Measurements from ENCODE around the gene DDAH1. TPM values are rescaled to one million over a fixed set of nuclear protein-coding genes. Genes with fewer than 3 reads are reported as not detected.

The DDAH1 gene
- total RNA-seq, 1 donor from 2014 or later: 16.3 TPM

DNA sequence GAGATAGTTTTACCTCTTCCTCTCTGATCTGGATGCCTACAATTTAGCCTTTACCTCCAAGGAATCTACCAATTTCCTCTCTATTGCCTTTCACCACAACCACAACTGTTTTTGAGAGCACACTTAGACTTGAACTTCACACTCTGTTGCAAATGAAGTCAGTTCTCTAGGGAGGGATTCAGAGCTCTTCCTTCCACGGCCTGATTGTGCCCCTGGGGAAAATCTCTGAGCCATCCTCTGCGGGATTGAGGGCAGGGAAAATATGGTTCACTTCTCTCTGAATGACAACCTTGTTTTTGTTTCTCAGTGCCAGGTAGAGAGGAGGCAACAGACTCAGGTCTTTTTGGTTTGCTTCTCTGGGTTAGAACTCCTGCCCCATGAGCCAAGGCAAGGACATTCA lies 153.1 kb downstream of the DDAH1 start:
- DNase-seq (ENCODE audit: low read depth): no peak

DNA sequence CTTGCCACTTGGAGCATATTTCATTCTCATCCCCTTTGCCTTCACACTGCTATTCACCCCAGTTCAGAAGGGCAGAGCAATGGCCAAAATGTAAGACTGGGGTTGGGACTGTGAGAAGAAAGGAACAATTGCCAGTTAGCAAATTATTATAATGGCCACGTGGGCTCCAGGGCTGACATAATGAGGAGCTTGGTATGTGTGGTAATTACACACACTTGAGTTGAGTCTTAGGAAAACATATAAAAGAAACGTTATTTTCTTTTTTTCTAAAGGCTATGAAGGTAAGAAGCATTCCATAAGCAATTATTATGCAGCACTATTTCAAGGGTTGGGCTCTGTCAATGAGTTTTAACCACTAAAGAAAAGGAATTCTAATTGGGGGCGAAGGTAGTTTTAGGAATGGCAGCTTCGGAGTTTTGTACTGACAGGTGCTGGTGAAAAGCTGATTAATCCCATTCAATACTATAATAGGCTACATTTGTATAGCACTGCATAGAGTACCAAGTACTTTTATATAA lies 156.1 kb downstream of the DDAH1 start:
- DNase-seq (ENCODE audit: low read depth): no peak

DNA sequence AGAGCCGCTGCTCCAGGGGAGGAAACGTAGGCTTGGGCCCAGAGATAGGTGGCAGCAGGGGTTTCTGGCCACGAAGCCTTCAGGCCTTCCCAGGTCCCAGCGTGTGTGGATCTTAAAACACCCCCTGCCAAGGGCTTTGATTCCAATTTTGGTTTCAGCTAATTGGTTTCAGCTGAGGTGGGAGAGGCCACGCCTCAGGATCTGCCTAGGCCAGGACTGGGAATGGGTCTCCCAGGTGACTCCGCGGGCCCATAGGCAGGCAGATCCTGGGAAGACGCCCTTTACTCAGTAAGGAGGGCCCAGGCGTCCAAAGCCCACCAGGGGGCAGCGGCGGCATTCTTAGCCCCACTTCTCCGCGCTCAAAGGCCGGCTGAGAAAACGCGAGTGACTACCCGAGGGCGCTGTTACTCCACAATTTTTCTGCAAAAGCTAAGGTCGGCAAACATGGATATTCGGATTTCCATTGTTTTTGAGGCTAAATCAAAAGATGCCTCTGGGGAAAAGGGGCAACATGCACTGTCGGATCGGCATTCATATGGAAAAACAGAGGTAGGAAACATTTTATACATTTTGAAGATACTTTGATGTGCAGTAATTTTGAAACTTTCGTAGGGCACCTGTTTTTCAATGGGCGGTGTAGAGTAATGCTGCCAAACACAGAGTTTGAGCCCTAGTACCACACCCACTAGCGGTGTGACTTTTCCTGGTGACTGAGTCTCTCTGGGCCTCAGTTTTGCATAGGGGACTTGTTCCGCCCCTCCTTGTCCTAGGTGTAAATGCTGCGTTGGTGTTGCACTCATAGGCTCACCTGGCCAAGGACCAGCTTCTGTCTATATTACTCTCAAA lies 156.7 kb downstream of the DDAH1 start:
- DNase-seq (ENCODE audit: low read depth): peak; percentile 89

DNA sequence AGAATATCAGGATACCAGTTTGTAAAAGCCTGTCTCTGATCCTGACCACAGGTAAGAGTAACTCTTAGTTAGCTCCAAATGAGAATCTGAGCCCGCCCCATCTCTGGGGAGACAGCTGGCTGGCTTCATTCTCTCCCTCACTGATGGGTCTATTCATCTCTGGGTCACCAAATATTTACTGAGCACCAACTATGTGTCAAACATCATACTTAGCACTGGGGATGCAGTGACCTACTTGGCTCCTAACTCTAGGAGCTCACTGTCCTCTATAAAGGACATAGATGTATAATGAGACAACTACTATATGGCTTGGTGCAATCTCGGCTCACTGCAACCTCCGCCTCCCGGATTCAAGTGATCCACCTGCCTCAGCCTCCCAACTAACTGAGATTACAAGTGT lies 158.7 kb downstream of the DDAH1 start:
- DNase-seq (ENCODE audit: low read depth): no peak

DNA sequence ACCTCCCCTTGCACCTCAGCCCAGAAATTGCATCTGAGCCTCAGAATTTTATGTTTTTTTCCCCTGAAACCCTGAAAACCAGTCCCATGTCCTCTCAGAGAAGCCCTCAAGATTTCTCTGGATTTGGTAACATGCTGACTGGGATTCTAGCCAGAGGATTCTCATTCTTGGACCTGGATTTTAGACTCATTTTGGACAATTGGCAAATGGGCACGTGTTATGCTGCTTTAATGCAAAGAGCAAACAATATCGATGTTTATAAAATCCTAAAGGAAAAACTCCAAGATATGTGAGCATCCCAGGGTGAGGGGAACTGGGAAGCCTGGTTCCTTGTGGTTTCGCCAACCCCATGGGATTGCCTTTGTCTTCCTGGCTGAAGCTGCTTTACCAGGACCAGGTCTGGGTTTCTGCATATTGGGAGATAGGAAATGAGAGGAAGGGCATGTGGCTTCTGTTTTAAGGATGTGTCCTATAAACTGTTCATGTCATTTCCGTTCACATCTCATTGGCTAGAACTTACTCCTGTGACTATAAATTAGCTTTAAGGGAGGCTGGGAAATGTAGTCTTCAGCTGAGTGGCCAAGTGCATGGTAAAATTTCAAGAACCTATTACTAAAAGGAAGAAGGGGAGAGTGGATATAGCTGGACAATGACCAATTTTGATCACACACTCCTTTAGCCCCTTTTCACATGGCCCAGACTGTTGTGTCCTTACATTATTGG lies 161.4 kb downstream of the DDAH1 start:
- DNase-seq (ENCODE audit: low read depth): no peak

DNA sequence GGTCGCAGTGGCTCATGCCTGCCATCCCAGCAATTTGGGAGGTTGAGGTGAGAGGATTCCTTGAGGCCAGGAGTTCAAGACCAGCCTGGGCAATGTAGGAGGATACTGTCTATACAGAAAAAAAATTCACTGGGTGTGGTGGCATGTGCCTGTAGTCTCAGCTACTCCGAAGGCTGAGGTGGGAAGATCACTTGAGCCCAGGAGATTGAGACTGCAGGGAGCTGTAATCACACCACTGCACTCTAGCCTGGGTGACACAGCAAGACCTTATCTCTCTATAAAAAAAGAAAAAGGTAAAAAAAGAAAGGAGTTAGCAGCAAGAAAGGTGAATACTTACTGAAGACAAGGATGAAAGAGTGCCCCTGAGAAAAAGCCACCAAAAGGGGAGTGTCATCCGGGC lies 164.8 kb downstream of the DDAH1 start:
- no peak for DNase-seq (ENCODE audit: low read depth)

DNA sequence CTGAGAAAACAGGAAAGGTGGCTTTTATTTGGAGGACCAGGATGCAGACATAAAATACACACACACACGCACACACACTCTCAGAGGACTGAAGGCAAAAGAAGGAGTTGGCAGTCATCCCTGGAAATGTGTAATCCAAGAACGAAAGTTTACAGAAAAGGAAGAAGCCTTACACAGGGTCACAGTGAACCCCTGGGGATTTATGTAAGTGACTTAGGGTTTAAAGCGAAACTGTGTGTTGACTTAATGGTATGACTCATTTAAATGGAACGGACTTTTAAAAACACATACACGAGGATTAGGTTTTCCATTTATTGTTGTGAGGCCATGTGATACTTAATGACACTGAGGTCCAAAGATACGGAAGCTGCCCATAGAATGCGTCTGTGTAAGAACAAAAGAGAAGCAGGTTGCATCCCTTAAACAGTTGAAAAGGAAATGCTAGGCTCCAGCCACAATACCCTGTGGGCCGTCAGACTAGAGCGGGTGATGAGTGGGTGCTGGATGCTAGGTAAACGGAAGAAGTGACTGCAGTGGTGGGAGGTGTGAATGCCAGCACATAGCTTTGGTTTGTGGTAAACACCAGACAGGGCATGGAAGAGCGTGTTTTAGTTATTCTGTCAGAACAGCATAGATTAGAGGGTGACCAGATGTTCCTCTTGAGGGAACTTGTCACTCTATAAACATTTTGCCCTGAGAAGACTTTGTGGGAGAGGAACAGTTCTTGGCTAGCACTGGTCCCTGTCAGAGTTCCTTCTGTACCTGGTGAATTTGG lies 166.9 kb downstream of the DDAH1 start:
- DNase-seq (ENCODE audit: low read depth): peak; percentile 91

DNA sequence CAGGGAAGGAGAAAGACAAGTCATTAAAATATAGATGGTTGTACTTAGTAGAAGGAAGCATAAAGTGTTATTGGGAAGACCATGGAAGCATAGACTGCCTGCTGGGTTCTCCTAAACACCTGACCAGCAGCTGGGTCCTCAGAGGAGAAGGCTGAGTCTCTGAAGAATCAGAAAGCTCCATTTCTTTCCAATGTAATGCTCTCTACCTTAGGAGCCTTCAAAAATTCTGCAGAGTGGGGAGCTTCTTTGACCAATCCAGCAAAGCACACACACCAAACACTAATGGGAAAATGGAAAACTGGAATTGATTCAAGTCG lies 167.5 kb downstream of the DDAH1 start:
- no peak for DNase-seq (ENCODE audit: low read depth)

DNA sequence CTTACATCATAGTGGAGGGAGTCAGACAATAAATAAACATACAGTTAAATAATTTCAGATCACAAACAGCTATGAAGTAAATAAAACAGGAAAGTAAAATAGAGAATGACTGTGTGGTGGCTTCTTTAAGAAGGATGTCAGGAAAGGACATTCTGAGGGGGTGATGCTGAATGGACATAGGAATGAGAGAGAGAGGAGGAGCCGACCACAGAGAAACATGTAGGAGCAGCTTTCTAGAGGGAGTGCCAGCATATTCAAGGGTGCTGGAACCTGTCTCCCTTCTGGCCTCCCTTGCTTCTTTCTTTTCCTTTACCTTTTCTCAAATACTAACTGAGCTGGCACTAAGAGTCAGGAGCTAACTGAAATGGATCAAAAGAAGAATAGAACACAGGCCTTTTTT lies 168.0 kb downstream of the DDAH1 start:
- no peak for DNase-seq (ENCODE audit: low read depth)

DNA sequence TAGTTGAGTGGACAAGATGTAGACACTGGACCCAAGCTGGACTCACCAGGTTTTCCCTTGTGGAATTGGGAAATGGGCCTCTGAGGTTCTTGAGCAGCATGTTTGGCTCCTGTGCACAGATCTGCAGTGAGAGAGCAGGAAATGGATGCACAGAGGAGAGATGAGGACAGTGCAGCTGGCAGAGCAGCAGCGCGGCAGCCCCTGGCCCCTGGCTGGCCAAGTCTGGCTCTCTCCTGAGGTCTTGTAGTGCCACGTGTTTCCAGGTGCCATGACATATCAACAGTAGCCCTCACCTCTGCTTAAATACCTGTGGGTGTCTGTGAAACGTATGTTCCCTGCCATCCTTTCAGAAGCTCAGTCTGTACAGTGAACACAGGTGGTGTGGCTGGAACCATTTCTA lies 169.3 kb downstream of the DDAH1 start:
- no peak for DNase-seq (ENCODE audit: low read depth)

DNA sequence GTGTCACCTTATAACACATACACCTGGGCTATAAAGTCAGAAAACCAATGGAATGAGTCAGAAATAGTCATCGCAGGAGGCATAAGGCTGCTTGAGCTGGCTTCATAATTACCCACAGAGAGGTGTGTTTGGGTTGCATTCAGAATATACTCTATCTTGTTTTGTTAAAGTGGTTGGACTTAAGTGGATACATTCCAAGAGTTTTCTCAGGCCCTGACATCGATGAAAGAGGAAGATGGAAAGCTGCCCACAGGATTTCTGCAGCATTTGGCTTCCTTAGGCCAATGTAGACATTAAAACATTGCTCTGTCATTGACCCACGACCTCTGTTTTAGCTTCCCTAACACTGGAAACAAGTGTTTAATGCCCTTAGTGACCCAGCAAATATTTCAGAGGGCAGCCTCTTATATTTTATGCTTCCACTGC lies 169.9 kb downstream of the DDAH1 start:
- DNase-seq (ENCODE audit: low read depth): no peak

DNA sequence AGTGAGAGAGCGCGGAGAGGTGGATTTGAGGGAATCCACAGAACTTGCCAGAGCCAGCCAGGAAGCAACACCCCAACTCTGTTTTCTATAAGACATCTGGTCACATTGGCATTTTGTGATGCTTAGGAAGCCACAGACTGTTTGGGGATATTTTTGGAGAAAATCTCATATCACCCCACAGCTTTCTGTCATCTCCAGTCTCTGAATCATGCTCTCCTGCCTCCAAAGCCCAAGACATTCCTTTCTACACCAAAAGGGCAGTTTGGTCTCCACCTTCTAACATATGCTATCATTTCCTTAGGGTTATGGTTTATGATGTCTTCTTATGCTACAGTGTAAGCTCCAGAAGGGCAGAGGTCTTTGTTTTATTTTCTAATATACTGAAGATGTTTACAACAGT lies 174.1 kb downstream of the DDAH1 start:
- DNase-seq (ENCODE audit: low read depth): no peak

DNA sequence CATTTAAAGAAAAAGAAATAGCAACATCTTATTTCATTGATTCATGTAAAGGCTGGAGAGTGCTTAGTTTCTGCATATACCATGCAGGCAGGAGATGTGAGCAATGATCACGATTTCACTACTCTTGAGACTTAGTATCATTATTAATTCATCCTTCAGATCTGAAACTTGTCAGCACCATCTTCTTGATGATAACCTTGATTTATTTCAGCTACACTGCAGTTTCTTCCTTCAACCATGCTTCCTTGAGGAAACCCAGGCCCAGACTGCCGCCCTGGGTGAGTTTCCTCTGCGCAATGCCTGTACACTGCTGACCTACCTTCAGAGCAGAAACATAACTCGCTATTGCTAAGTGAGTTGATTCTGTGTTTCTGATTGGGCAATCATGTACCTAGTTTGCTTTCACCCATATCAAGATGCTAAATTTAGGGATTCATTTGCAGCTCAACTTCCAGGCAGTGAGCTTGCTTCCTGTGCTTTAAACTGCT lies 175.1 kb downstream of the DDAH1 start:
- no peak for DNase-seq (ENCODE audit: low read depth)

DNA sequence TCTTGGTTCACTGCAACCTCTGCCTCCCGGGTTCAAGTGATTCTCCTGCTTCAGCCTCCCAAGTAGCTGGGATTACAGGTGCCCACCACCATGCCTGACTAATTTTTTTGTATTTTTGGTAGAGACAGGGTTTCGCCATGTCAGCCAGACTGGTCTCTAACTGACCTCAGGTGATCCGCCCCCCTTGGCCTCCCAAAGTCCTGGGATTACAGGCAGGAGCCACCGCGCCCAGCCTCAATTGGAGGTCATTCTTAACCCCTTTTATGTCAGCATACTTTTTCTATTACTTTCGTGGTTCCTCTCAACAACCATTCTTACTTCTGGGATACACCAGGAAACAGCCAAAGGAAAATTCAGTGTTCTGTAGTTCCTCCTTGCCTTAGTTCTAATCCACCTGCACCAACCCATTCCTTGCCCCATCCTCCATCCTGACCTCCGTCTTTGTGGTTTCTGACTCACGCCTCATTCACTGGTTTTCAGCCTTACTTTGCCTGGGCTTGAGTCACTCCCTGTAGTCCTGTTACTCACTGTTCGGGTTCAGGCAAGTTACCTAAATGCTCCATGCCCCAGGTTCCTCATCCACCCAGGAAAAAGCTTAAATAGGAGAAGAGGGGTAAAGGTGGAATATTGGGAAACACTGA lies 175.6 kb downstream of the DDAH1 start:
- DNase-seq (ENCODE audit: low read depth): peak; percentile 52

DNA sequence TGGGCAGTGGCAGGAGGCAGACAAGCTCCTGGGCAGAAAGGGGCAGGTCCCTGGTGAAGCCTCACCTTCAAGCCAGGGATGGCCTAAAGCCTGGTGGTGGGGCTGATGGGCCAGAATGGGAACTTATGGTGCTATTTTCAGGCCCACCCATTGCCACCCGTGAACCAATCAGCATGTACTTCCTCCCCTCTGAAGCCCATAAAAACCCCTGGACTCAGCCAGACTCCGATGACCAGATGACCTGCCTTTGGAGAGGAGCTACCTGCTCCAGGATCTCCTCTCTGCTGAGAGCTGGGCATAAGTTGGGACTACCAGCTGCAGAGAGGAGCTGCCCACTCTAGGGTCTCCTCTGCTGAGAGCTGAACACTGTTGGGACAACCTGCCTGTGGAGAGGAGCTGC lies 180.8 kb downstream of the DDAH1 start:
- no peak for DNase-seq (ENCODE audit: low read depth)

DNA sequence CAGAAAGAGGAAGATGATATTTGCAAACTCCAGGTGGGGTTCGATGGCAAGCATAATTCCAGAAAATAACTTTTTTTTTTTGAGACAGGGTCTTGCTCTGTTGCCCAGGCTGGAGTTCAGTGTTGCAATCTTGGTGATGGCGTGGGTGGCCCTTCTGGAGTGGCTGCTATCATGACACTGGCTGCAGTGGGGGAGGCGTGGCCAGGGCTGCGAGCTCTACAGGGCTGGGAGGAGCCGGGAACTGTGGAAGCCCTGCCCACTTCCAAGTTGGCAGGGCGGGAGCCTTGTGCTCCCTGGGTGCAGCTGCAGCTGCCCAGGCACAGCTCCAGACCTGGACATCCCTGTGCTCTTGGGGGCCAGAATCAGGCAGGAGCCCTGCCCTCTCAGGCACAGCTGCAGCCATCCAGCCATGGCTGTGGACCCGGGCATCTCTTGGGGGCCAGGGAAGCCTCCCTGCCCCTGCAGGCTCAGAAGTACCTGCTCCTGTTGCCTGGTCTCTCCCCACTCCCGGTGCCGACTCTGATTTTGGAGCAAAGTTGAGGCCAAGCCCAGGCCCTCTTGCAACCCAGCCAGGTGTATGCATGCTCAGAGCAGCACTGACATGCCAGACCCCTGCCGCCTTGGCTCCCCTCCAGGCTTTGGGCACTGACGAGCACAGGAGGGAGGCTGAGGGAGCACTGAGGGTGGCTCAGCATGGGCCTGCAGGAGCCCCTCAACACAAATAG lies 181.3 kb downstream of the DDAH1 start:
- DNase-seq (ENCODE audit: low read depth): peak; percentile 46

DNA sequence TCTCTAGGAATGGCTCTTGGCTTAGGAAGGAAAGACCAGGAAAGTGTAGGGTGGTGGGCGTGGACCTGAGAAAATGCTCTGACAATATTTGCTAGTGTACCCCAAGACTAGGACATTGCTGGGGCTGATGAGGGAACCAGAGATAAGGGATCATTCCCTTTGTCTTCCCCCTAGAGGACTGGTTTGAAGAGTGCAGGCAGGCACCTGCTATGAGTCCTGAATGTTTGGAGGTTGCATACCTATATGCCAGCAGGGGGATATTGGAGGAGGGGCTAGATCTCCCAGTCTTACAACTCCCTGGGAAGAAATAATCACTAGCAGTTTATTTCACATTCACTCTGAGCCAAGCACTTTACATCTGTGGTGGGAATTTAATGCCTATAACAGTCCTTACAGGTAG lies 182.5 kb downstream of the DDAH1 start:
- DNase-seq (ENCODE audit: low read depth): no peak

DNA sequence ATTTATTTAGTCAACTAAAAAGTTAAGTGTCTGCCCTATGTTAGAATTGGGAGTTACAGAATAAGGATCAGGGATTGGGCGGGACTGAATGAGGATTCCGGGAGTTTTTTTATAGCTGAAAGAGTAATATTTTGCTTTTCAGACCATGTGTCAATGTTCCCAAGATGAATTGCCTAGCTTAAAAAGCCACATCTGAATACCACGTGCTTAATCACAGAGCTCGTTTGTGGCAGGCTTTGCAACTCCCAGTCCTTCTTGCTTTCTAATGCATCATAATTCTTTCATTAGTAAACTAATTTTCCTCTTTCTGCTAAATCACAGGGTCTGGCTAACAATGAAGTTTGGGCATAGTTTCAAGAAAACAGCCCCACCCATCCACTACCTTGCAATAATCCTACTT lies 184.3 kb downstream of the DDAH1 start:
- no peak for DNase-seq (ENCODE audit: low read depth)

DNA sequence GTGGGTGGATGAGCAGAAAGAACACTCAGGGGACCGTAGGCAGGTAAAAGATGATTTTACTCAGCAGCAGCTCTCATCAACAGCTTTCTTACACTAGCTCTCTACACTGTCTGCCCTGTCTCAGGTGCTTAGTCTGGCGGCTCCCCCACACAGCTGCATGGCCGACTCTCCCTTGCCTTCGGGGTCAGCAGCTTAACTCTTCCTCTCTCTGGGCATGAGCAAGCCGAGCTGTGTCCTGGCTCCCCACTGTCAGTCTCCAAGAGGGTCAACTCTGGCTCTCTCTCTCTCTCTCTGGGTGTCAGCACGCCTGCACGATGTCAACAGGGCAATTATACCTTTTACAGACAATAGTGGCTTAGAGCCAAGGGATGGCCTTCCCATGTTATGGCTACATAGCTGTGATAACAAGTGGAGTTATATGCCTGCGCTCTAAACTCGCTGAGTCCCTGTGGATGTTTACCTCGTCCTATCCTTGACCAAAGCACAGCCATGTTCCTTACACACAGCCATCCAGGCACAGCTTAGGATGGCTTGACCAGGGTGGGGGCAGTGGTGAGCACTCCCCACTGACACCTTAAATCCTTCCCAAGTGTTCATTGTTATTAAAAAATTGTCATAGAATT lies 185.4 kb downstream of the DDAH1 start:
- no peak for DNase-seq (ENCODE audit: low read depth)

DNA sequence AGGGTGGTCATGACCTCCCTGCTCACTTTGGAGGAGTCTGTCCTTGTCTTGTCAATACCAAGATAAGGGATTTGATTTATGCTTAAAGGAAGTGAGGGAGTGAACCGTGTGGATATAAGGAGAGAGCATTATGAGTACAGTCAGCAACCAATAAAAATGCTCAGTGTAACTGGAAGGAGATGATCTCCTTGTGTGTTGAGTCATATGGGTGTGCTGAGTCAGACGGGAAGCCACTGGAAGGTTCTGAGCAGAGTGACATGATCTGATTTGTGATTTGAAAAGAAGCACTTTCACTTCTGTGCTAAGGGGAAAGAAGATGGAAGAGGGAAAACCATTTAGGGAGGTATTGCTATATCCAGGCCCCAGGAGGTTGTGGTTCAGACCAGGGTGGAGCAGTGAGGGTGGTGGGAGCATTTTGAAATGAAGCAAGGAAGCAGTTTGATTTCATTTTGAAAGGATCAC lies 186.1 kb downstream of the DDAH1 start:
- peak; percentile 83 for DNase-seq (ENCODE audit: low read depth)
